HG03521 (cell line): Measurements from ENCODE around the gene AKAP13.

Experiments used
- ATAC-seq: cut with Tn5 transposase; IDR thresholded peaks from one replicate; pipeline ENCODE4 v1.9.1; 2021; ENCODE audit warnings: mild to moderate bottlenecking, moderate library complexity; ENCODE audit not compliant: unreplicated experiment

Gene AKAP13

DNA sequence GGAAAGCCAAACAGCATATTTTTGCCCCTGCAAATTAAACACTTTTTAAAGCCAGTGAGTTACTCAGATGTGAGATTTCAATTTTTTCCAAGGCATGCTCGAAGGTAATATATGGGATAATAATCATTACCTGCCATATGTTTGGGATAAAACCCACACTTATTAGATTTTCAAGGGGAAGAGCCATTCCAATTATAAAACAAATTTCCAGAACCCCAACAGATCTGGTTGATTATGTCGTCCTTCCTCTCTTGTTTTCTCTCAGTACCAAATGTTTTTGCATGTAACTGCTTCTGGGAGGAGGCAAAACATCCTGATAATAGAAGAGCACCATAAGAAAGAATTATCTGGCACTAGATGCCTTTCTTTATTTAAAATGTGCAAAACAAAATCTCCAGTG, 115.1 kb downstream of the AKAP13 start:
- ATAC-seq = no peak

- ATAC-seq = no peak
Measured at GRCh38 chr15:85496151-85496550, 115.7 kb downstream of the AKAP13 start.

GRCh38 chr15:85496551-85497171, 116.3 kb downstream of the AKAP13 start:
- no peak for ATAC-seq

DNA sequence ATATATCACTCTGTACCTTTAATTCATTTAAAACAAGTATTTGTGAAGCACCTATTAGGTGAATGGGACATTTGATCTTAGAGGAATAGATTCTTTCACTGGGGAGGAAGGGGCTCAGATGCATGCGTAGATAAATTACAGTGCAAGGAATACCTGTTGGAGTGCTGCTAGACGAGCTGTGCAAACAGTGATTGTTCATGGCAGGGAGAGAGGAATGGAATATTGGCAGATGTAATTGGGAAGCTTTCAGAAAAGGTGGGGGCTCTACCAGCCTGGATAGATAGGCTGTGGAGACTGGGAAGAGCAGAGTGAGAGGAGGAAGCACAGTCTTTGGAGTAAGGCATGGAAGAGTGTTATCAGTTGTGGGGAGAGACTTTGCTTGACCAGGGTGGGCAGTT, 116.8 kb downstream of the AKAP13 start:
- ATAC-seq = no peak

DNA sequence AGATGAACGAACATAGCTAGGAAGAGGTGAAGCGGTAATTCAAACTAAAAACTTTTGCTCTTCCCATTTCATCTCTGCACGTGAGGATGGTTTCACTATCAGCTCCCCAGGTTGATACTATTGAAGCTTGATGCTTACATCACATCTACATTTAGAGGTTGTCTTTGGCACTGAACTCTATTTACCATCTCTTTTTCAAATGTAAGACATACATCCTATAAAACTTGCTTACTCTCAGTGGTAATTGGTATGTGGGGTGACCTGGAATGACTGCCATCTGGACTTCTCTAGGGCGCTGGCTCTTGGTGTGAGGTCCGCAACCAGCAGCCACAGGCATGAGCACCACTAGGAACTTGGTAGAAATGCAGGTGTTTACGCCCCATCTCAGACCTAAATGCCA, 118.1 kb downstream of the AKAP13 start:
- no peak for ATAC-seq

DNA sequence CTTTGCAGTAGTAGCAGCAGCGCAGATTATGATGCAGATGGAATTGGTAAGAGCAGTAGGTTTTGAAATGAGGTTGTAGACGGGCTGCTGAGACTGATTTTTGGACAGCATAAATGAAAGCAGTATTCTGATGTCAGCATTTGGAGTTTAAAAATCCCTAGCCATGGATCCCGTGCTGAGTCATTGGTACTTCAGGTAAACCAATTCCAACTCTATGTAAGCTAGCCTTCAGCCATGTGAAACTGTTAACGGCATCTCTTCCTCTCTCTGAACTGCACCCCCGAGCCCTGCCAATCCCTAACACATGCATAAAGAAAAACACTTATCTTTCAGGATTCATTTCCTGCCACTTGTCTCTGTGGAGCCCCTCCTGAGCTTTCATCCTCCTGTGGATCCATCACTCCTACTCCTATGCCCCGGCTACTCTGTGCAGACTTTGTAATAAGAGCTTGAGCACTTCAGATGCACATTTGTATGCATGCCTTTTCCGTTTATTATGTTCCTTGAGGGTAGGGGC, 119.0 kb downstream of the AKAP13 start:
- no peak for ATAC-seq

DNA sequence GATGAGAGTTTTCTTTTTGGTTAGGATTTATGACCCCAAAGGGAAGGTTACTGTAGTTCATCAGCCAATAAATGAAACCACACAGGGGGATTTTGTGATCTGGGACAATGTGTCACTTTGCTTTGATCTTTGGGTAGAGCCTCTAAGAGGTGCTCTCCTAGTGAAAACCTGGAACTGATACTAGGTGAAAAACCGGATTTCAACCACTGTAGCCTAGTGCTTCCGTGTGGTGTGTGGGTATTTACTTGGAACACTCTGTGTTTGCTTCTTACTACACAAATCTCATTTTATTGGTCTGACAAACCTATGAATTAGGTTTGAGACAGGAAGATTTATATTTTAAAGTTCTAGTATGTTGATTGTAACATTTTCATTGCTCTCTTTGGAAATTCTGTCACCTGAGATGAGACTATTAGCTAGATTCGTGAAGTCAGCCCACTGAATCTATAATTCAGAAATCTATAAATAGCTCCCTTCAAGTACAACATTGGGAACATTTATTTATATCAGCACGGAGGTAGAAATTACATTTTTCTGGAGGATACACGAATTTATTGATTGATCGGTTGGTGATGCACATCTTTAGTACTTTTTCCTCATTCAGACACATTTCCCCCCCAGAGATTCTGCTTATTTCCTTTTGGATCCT, 119.8 kb downstream of the AKAP13 start:
- ATAC-seq = no peak

DNA sequence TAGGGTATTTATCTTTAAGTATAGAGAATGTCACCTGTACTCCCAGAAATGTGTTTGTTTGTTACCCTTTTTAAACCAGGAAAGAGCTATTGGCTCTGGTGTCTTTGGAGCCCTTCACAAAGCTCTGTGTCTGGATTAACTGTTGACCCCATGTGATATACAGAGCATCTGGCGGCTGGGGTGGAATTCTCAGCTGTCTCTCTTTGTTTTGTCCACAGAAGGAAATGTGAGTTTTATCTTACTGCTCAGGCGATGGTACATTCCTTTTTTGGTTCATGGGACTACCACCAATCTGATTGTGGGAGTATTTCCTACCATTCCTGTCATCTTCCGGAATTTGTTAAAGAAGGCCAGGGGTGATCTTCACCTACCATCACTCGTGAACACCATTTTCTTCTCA, 120.3 kb downstream of the AKAP13 start:
- ATAC-seq = no peak

DNA sequence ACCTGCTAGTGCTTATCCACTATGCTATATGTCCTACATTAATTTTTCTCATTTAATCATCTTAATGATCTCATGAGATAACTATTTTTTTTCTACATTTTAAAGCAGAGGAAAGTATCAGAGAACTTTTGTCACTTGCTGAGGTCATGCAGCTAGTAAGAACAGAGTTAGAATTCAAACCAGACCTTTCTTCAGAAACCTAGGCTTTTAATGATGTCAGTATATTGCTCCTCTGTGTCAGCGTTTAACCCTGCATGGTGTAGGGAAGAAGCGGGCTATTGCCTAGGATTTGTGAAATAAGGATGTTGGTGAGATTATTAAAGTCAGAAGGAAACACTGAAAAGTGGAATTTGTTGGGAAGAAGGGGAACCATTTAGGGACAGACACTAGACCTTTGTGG, 121.2 kb downstream of the AKAP13 start:
- no peak for ATAC-seq

GRCh38 chr15:85503151-85503799, 122.9 kb downstream of the AKAP13 start:
- no peak for ATAC-seq

DNA sequence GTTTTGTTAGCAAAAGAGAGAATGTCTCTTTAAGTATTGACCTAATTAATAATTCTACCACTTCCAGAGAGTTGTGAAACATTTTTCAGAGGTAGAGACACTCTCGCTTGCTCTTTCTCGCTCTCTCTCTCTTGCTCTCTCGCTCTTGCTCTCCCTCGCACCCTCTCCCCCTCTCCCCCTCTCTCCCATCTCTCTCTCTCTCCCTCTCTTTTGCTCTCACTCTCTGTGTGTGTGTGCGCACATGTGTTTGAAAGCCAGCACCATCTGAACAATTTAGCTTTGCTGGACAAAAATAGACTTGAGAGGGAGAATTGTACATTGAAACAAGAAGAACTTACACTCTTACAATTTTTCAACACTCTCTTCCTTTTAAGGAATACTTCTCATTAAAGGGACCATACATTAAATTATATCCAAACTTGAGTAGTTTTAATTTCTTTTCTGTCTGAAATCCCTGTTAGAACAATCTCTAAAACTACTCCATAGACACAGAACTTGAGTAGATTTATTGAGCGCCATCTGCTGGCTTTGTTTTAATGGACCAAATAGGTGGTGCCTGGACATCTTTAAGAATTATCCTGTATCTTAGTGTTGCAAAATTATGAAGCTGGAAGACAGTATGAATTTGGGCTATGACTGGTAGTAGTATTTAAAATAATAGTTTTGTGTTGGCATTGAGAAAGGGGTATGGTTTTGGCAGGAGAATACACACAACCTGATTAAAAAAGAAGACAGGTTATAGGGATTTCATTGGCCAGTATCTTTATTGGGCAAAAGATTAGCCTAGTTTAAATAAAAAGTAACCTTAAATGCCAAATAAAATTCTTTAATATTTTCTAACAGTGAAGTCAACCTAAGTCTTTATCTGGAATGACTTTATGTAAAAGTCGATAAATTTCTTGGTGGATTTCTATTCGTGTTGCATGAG, 124.6 kb downstream of the AKAP13 start:
- no peak for ATAC-seq

DNA sequence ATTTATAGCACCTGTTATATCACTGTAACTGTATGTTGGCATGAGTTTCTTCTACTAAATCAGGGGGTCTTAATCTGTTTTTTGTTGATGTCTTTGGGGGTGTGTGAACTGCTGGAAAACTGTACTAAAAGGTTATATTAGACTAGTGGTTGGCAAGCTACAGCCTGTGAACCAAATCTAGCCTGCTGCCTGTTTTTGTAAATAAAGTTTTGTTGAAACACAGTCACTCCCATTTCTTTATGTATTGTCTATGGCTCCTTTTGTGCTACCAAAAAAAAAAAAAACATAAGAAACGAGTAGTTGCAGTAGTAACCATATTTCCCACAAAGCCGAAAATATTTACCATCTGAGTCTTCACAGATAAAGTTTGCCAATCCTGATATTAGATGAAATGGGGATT, 126.7 kb downstream of the AKAP13 start:
- no peak for ATAC-seq

- ATAC-seq = no peak
Measured at GRCh38 chr15:85509973-85510372, 129.6 kb downstream of the AKAP13 start.

- ATAC-seq = no peak
Measured at GRCh38 chr15:85514413-85514812, 134.0 kb downstream of the AKAP13 start.

- no peak for ATAC-seq
Measured at GRCh38 chr15:85515212-85515611, 134.8 kb downstream of the AKAP13 start.

DNA sequence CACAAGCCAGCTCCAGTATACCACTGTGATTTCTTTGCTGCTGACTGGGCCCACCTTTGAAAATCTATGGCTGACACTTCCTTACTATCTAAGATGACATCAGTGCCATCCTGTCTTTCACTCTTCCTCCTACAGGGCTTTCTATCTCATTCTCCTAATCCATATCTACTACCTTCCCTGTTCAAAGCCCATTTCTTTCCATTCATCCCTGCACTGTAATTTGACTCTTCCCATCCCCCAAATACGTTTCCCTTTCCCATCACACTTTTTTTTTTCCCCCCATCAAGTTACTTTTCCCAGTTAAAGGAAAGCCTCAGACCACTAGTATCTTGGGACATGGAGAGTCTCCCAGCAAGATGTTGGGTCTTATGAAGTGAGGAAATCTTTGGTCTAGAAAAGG, 136.7 kb downstream of the AKAP13 start:
- ATAC-seq = no peak

DNA sequence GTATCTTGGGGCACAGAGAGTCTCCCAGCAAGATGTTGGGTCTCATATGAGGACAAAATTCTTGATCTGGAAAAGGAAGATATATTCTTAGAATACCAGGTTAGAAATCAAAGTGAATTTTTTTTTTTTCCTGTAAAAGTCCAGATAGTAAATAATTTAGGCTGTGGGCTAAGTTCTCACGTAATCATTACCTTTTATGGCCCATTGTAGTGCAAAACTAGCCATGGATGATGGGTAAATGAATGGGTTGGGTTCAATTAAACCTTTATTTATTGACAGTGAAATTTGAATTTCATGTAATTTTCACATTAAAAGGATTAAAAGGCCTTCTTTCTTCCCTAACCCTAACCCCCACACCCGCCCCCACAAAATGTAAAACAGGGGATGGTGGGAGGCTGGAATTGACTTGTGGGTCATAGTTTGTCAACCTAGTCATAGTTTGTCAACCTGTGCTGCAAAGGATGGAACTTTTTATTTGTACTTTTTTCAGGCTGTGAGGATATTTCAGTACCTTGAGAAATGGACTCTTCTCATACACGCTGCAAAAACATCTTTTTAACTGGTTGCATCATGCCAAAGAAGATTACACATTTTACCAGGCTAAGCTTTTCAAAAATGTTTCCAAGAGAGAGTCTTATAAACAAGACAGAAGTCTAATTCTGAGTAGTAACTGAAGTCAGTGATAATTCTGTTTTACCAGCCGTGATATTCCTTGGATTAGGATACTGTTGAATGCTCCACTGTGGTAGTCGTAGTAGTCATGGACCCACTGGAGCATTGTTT, 138.8 kb downstream of the AKAP13 start:
- ATAC-seq = no peak

DNA sequence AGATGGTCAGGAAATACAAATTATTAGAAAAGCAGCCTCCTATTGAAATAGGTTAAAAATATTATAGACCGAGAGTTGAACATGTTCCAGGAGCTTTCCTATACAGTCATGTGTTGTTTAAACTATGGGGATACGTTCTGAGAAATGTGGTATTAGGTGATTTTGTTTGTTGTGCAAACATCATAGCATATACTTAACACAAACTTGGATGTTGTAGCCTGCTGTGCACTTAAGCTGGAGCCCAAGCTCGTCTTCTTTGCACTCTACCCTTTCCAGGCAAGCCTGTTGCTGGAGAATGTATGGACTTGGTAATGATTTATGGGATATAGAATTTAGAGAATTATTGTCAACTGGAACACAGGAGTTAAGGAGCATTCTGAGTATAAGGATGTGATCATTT, 140.2 kb downstream of the AKAP13 start:
- no peak for ATAC-seq

- no peak for ATAC-seq
Measured at GRCh38 chr15:85523530-85523929, 143.1 kb downstream of the AKAP13 start.

DNA sequence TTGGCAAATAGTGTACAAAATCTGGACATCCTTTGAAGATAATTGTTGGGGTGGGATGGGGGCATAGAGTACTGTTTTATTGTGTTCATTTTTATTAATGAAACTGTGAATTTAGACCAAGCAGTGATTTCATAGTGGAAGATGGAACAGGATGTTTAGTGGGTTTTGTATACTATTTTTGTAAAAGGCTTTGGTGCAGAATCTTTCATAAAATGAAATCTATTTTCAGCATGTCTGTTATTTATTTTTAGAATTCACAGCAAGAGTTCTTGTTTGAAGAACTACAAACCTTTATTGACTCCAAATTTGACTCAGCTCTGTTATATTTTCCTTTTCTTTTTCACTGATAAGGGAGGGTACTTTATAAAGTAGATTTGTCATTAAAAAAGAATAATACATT, 145.4 kb downstream of the AKAP13 start:
- no peak for ATAC-seq
